ENCODE results near the gene MAP1LC3A.

MAP1LC3A gene

DNA sequence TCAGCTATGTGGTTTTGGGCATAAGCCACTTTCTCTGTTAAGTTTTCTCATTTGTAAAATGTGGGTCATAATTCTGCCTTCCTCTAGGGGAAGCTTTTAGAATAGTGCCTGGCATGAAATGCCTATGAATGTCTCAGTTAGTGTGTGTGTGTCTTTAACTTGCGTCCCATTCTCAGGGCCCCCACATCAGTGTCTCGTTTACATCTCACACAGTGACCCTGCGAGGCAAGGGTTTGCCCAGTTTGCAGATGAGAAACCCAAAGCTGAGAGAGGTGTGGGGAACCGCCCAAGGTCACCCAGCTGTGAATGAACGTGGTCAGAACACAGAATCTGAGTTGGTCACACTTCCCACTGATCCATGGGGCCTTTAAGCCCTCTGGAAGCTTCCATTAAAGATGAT lies 28.2 kb upstream of the MAP1LC3A start:
- no peak for FAIRE-seq

DNA sequence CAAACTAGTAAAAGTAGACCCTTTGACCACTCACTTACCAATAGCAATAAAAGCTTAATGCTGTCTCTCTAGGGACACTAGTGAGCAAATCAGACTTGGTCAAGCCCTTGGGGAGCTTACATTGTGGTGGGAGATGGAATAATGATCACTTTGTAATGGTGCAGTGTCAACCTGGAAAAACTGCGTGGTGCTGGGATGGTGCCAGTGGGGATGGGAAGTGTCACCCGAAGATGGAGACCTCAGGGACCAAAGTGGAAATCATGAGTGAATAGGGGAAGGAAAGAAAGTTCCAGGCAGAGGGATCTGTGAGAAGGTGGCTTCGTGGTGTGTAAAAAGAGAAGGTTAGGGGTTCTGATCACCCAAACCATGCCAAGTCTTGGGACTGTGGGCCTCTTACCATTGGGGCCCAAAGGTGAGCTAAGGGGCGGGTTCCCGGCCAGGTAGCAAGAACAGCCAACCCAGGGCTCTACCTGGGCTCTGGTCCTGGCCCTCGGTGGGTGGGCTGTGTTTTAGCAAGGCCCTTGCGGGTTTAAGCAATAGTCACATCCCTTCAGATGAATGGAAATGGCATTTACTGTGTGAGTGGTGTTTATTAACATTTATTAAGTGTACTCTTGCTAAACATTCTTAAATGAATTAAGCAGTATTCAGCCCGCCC lies 26.8 kb upstream of the MAP1LC3A start:
- no peak for FAIRE-seq

DNA sequence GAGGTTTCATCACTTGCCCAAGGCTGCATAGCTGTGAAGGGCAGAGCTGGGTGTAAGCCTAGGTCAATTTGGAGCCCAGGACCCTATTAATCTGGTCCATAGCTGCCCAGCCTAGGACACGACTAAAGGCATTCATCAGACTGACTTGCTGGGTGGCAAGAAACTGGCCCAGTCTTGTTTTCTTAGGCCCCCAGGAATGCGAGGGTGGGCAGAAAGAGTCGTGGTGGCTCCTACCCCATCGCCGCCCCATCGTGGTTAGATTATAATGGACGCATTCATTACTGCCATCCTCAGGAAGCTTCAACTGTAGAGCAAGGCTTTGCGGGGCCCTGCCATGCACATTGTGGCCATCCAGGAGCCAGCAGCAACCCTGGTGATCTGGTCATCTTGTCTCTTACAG lies 26.2 kb upstream of the MAP1LC3A start:
- no peak for FAIRE-seq

DNA sequence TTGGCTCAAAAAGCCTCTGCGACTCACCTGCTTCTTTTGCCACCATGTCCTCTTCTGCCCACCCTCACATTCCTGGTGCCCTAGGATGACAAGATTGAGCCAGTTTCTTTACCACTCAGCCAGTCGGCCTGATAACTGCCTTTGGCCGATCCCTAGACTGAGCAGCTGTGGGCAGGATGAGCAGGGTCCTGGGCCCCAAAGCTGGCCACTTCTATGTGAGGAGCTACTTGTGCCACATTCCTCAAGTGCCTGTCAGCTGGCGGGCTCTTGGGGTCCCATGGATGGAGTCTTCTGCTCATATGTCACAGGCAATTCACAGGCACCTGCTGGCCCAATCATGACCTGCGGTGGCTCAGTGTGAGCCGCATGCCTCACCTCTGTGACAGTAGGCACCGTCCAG lies 25.8 kb upstream of the MAP1LC3A start:
- no peak for FAIRE-seq

DNA sequence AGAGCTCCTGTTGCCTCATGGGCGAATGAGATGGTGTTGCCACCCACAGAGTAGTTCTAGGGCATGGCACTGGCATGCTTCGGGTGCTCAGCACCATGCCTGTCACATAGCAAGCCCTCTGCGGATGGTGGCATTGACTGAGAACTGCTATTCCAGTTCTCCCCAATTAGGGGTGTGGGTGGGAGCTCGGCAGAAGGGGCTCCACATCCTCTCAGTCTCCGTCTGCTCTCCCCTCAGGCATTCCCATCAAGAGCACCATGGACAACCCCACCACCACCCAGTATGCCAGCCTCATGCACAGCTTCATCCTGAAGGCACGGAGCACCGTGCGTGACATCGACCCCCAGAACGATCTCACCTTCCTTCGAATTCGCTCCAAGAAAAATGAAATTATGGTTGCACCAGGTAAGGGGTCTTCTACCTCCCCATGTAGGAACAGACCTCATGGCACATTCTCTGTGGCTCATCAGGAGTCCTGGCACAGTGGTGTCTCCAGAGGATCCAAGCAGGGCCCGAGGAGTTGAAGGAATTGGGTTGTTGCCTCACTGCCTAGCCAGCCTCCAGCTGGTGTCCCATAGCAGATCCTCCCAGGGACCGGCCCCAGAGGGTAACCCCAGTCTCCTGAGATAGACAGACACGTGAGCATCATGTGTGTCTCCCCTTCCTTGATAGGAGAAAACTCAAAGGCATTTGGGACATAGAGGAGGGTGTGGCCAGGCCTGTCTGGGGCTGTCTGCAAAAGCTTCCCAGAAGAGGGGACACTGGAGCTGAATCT lies 23.9 kb upstream of the MAP1LC3A start:
- no peak for FAIRE-seq

DNA sequence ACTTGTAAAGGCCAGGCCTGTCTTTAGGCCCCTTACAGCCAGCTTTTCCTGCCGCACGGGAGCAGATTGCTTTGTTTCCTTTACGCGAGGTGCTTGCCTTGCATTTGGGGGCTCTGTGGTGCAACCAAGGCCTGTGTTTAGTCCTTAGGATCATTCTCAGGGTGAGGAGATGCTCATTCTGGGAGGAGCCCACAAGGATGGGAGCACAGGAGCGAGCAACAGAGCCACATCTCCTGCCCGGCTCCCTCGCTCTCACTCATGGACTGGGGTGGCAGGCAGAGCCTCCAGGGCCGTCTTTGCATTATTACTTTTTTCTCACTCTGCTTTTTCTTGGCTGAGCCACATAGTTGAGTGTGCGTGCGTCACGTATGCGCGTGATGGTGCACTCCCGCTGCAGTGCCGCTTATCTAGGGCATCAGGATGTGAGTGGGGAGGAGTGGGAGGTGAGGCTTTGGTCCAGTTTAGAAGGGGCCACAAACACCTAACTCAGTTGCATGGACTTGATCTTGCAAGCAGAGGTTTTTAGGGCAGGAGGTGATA lies 23.1 kb upstream of the MAP1LC3A start:
- FAIRE-seq, result no peak

DNA sequence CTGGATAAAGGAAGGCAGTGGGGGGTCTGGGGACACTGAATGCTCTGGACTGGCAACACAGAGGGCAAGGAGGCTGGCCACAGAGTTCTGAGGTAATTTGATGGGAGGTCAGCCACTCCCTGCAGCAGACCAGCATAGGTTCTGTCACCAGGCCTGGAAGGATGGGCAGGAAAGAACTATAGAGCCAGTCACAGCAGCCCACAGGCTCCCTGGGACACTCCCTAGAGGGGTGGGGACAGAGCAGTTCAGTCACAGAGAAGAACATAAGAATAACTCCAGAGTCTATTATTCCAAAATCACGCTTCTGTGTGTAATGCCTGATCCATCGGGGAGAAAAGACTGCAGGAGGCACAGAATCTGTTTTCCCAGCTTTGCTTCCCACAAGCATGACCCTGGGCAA lies 22.7 kb upstream of the MAP1LC3A start:
- no peak for FAIRE-seq

DNA sequence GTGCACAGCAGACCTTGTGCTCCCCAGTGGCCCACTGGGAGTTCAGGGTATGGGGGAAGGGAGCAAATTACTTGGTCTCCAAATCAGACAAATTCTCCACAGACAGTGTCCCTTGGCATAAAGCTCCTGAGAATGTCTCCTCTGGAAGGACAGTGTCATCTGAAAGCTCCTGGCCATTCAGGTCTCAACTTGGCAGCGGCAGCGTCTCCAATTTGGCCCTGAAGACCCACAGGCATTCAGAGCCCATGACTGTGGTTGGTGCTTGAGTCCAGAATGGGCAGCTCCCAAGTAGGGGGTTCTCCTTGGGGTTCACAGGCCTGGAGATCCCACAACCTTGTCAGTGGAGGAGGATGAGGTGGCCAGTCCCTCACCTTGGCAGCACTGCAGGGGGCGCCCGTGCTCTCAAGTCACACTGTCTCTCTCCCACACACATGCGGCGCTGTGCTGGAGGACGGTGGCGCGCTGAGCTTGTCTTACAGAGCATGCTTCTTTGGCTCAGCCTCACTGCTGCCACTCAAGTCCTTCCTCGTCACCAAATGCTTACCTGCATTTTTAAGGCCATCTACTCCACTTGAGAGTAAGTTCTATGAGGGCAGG lies 21.6 kb upstream of the MAP1LC3A start:
- no peak for FAIRE-seq

DNA sequence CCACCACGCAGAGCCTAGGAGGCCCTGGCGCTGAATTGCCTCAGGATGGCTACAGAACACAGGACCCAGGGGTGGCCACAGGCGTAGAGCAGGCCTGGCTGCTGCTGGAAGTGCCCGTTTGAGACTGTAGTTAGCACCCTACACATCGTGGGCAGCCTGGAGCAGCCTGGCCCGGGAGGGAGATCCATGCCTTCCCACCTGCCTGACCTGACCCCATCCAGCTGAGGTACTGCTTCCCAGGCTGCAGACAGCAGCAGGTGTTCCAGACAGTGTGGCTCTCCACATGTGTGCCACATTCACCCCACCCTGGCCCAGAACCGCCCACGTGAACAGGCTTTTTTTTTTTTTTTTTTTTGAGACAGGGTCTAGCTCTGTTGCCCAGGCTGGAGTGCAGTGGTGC lies 20.9 kb upstream of the MAP1LC3A start:
- no peak for FAIRE-seq

DNA sequence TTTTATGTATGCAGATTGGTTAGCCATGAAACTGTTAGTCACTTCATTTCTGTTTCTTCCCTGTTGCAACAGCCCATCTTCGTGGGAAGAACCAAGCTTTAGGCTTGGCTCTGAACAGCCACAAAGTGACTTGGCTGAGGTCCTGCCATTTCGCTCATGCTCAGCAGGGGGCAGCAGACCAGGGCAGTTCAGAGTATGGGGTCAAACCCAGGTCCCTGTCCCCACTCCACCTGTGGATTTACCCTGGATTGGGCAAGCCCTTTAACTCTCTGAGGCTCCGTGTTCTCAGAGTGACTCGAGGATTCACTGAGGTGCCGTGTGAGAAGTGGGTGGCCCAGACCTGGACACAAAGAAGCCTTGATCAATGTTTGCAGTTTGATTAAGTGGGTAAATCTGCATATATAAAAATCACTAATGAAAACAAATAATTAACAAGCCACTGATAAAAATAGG lies 19.8 kb upstream of the MAP1LC3A start:
- FAIRE-seq, result no peak

DNA sequence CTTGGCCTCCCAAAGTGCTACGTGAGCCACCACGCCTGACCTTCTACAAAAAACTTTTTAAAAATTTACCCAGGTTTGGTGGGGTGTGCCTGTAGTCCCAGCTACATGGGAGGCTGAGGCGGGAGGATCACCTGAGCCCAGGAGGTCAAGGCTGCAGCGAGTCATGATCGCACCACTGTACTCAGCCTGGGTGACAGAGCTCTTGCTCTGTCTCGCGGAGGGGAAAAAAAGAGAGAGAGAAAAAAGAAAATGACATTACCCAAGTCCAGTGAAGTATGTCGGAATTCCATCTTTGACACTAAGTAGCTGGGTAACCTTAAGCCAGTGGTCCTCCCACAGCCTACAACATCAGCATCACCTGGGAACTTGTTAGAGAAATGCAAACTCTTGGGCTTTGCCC lies 18.8 kb upstream of the MAP1LC3A start:
- FAIRE-seq, result no peak

DNA sequence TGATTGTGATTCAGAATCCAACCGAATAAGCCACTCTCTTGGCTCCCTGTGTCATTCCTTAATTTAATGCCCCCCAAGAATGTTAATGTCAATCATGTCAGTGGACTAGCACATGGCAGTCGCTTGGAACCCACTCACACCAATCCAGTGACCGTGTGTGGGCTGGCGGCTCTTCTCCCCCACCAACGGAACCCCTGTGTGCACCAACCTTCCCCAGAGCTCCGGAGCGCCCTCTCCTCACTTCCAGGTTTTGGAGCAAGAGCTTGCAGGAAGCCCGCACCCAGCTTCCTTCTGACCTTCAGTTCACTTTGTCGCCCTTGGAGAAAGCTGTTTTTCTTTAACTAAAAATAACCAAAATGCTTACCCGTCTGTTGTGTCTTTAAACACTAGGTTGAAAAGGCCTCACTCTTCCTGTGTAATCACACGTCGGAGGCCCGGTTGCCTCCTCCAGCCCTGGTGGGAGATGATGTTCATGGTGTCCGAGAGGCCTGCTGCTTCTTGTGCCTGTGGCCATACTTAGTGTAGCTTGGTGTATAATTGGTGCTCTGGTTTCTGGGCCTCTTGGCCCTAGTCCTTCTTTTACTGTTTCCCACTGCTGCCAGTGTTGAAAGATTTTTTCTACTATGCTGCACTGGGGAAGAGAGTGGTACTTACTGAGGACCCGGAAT lies 17.8 kb upstream of the MAP1LC3A start:
- FAIRE-seq, result no peak

DNA sequence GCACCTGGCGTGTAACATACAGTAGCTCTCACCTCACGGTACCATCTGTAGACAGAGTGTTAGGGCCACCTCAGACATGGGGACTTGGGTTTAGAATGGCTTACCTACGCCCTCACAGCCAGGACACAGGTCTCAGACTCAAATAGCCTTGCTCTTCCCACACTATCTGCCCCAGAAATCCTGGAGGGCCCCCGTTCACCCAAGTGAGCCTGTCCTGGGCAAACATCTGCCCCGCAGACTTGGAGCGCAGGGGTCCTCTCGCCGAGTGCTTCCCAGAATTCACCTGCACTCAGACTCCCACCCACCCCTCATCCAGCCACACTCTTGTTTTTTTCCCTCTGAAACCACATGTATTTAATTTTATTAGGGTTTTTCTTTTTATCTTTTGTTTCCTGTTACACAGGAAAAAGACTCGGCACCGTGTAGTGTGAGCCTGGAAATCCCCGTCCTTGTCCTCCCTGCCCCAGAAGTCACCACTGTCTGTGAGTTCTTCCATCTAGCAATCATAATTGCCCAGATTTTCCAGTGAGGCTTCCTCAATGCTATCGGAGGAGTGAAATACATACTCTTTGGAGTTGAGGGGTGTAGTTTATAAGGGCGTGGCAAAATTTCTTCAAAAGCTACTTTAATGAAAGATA lies 17.1 kb upstream of the MAP1LC3A start:
- no peak for FAIRE-seq

DNA sequence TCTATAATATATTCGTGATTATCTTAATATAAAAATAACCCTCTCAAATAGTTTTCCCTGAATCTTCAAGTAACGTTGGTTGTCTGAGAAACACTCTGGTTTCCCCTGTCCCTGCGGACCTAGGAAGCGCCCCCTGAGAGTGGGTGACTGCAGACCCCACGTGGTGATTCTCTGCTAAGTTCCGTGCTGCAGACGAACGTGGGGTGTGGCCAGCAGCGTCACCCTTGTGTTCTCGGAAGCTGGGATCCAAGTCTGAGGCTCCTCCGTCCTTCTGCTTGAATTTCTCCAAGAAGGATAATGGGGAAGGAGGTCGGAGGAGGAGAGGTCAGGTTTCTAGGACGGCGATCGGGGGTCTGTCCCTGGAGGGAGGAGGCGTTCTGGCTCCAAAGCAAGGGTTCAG lies 16.6 kb upstream of the MAP1LC3A start:
- FAIRE-seq, result no peak

DNA sequence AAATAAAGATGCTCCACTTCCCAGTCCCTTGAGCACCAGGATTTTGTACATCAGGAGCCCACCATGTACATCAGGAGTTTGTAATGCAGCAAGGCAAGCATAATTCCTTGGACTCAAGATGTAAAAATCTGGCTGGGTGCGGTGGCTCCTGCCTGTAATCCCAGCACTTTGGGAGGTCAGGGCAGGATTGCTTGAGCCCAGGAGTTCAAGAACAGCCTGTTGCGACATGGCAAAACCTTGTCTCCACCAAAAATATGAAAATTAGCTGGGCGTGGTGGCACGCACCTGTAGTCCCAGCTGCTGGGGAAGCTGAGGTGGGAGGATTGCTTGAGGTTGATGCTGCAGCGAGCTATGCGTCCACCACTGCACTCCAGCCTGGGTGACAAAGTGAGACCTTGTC lies 16.1 kb upstream of the MAP1LC3A start:
- no peak for FAIRE-seq

DNA sequence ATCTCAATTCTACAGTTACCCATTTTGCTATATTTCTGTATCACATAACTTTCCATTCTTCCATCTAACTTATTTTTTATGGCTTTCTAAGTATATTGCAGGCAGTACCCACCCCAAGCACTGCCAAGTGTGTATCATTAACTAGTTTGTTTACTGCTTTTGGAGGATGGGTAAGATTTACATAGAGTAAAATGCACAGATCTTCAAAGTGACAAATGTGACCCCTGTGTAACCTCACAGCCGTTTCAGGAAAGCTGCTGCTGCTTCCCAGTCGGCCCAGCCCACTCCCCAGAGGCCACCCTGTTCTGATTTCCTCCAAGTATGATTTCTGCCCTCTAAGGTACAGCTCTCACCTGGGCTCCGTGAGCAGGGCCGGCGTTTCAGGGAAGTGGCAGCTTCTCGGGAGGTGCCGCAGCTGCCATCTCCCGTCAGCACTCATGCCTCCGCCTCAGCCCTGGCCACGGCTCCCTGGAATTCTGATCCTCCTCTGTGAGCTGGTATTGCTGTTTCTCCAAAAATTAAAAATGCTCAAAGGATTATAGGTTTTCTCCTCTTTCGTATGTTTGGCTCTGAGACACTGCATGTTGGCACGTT lies 15.0 kb upstream of the MAP1LC3A start:
- FAIRE-seq, result no peak

DNA sequence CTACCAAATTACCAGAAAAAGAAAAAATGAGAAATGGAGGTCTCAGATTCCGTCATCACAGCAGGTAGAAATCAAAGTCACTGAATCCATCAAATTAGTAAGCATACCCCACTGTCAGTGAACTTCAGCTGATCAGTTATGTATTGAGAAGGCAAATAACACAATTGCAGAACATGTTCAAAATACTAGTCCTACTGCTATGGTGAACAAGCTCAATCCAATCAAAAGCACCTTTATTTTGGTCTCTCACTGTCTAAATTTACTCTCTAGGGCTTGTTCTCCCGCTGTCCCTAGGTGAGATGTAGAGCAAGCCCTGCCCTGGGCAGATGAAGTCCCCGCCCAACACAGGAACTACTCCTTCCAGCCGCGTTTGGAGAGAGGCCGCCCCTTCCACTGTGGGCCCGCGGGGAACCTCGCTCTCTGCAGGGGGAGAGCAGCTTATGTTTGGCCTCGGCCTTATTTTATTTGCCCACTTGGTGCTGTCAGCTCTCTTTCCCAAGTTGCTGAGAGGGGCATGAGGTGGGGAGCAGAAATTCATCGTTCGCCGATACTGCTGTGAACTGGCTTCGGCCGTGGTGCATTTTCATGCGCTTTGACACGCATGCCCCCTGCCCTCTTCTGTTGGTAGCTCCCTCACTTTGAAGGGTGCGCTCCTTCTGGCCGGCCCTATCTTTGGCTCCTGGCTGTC lies 14.3 kb upstream of the MAP1LC3A start:
- no peak for FAIRE-seq

DNA sequence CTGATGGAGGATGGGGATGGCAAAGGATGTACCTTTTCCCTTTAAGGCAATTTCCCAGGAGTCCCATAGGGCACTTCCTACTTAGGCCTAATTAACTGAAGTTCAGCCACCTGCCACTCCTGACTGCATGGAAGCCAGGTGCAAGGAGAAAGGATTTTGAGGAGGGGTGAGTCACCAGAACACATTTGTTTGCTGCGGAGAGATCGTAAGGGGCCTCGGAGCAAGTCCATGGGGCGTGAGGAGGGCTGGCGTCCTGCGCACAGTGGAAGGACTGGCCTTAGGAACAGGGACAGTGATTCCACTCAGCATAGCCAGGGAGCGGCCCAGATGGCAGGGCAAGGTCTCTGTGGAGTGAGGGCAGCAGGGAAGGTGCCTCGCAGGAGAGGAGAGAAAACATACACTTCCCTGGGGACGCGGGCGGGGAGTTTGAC lies 11.8 kb upstream of the MAP1LC3A start:
- no peak for FAIRE-seq

DNA sequence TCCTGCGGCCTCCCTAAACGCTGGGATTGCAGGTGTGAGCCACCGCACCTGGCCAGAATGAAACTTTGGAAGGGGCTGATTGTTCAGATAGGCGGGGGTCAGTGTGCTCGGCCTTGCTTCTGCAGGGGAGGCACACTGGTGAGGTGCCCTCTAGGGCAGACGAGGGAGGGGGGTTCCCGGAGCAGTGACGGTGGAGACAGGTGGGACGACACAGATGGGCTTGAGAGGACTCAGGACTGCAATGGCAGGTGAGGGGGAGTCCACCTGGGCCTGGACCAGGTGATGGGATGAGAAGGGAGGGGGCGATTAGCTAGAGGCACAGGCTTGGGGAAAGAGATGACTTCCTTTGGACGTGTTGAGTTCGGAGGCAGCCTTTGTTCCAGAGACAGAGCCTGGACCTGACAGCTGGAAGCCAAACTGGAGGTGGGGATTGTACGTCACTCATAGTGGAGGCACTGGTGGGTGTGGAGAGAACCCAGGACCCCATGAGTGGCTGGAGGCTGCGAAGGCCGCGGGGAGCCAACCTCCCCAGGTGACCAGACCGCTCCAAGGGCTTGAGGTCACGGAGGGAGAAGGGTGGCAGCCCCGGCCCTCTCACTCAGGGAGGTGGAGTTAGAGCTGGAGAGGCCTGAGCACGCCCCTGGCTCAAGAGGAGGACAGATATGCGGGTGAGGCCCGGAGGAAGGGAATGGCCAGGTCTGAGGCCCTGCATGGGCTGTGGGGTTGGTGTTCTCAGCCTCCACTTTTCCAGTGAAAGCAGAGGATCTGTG lies 10.5 kb upstream of the MAP1LC3A start:
- FAIRE-seq, result no peak

DNA sequence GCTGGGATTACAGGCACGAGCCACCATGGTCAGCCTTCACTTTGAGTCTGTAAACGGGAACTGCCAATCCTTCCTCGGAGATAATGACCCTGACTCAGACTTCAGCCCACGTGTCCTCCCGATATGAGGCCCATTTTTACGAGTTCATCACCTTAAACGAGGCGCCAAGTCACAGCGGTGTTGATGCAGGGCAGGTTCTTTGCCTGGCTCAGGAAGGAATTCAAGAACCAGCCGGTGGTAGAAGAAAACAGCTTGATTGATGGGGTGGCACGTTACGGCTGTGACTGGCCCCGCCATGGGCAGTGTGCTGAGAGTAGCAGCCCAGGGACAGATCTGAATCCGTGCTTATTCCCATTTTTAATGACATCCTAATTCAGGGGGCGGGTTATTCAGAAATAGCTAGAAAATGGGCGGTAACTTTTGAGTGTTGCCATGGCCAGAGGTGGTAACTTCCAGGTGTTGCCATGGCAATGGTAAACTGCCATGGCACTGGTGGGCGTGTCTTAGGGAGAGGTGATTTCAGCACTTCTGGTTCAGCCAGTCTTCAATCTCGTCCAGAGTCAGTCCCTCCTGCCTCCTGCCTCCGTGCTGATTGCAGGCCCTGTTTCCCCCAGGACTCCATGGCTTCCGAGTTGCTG lies 9.1 kb upstream of the MAP1LC3A start:
- no peak for FAIRE-seq

DNA sequence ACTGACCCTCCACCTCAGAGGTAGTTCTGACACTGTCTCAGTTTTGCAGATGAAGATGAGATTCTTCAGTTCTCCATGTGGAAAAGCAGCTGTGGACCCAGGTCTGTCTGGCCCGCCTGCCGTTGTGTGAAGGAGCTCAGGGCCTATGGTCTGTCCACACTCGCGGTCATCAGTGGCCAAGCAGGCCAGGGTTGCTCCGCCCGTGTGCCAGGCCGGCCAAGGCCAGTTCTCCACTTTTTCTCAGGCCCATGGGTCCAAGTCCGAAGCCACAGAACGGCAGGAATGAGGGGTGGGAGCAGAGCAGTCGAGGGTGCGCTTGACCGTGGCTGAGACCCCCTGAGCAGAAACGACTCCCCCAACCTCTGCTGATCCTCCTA lies 8.6 kb upstream of the MAP1LC3A start:
- FAIRE-seq, result no peak

Data from A204.1 (cell line).